BE2C (cell line): ENCODE data around the gene HES1.

Source experiments
- DNase-seq: peaks from one replicate; pipeline ENCODE4 v3.0.0-alpha.2; 2020
- H3K27me3 ChIP-seq: fragments of 250-450 bp; sonication (Bioruptor Pico); 2 replicates; pipeline ENCODE4 v1.5.1; 2020; ENCODE audit warnings: mild to moderate bottlenecking
- H3K36me3 ChIP-seq: fragments of 250-450 bp; sonication (Bioruptor Pico); 2 replicates; pipeline ENCODE4 v1.5.1; 2020; ENCODE audit warnings: mild to moderate bottlenecking
- H3K4me1 ChIP-seq: fragments of 250-450 bp; sonication (Bioruptor Pico); 2 replicates; pipeline ENCODE4 v1.5.1; 2020
- H3K4me3 ChIP-seq: 2 replicates; pipeline ENCODE4 v1.5.1; 2011; ENCODE audit warnings: low read depth, low read length
- H3K9me3 ChIP-seq: fragments of 250-450 bp; sonication (Bioruptor Pico); 2 replicates; pipeline ENCODE4 v1.5.1; 2020
- TF ChIP-seq, protein P1 (sequence below): IDR thresholded peaks from 2 replicates; pipeline ENCODE4 v1.5.1; 2012; ENCODE audit warnings: mild to moderate bottlenecking, low read depth, low read length

Gene HES1

DNA sequence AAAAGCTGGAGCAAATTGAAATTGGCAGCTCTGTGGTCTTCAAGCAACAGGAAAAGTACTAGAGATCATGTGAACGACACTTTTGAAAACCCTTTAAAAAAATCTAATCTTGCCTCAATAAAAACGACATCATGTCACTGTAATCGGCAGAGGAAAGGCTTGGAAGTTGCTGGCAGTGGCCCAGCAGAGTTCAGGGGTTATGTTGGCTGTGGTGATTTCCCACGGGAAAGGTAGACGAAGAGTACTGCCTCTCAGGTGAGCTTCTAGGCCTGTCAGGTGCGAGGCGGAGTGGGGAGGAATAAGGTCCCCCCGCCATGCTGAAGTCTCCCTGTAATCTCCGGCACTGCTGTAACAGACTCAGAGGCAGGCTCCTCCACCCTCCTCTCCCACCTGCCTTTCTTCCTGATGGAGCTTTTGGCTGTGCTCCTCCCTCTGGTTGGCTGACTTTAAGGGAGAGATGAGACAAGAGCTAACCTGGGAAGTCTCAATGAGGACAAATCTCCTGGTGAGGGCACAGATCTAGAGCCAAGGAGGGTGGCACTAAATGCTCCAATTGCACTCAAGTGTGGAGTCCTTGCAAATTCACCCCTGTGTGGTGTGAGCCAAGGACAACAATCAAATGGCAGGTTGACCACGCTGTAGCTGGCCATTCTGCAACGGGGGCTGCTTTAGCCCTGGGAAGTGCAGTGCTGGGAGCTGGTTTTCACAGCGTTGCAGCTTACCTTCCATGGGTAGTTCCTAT lies 18.7 kb upstream of the HES1 start:
- TF ChIP-seq, protein P1, sequence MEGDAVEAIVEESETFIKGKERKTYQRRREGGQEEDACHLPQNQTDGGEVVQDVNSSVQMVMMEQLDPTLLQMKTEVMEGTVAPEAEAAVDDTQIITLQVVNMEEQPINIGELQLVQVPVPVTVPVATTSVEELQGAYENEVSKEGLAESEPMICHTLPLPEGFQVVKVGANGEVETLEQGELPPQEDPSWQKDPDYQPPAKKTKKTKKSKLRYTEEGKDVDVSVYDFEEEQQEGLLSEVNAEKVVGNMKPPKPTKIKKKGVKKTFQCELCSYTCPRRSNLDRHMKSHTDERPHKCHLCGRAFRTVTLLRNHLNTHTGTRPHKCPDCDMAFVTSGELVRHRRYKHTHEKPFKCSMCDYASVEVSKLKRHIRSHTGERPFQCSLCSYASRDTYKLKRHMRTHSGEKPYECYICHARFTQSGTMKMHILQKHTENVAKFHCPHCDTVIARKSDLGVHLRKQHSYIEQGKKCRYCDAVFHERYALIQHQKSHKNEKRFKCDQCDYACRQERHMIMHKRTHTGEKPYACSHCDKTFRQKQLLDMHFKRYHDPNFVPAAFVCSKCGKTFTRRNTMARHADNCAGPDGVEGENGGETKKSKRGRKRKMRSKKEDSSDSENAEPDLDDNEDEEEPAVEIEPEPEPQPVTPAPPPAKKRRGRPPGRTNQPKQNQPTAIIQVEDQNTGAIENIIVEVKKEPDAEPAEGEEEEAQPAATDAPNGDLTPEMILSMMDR, result no peak
- no peaks in the 10 kb centered on the region for H3K9me3 ChIP-seq
- no peaks in the 10 kb centered on the region for H3K36me3 ChIP-seq
- no peaks in the 10 kb centered on the region for H3K4me1 ChIP-seq
- H3K27me3 ChIP-seq, result no peaks in the 10 kb centered on the region
- no peak overlapping the region for H3K4me3 ChIP-seq
- no peak for DNase-seq

DNA sequence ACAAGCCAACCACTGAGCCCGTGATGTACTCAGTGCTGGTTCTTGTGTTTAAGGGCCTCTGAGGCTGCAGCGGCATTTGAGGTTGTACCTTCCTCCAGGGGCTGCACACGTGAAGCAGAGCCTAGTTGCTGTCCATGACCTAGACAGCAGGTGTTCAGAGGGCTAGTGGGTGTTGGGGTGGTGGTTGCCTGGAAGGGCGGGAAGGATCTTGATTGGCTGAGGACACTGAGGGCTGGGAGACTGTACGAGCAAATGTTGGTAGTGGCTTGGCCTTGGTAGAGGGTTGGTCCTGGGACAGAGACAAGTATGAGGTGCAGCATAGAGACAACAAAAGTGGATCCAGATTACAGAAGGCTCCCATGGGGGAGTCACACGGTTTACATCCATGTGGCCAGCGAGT lies 17.0 kb upstream of the HES1 start:
- no peak overlapping the region for H3K4me3 ChIP-seq
- no peaks in the 10 kb centered on the region for H3K27me3 ChIP-seq
- DNase-seq, result no peak
- H3K4me1 ChIP-seq, result no peaks in the 10 kb centered on the region
- no peaks in the 10 kb centered on the region for H3K9me3 ChIP-seq
- TF ChIP-seq, protein P1, result no peak
- H3K36me3 ChIP-seq, result no peaks in the 10 kb centered on the region

DNA sequence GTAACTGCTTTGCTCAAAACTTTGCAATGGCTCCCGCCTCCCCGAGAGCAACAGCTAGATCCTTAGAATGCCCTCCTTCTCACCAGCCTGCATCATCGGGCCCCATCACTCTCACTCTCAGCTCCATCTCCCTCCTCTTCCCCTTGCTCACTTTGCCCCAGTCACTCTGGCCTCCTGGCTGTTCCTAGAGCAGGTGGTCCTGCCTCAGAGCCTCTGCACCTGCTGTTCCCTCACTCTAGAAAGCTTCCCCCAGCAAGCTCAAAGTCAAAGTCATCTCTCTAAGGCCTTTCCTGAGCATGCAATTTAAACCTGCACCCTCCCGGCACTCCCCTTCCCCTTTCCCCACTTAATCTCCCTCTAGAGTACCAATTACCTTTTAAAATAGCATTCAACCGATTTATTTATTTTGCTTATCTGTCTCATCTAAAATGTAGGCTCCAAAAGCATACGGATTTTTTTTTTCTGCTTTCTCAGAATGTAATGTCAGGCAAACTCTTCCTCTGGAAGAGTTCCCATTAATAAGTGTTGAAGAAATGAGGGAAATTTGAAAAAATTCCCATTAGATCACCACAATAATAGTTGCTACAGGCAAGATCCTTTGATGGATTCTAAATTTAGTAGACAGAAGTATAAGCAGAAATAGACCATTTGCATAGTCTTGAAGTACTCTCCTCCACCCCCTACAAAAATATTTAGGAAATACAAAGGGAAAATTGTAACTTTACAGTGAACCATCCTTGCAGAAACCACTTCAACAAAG lies 15.9 kb upstream of the HES1 start:
- H3K9me3 ChIP-seq, result no peaks in the 10 kb centered on the region
- DNase-seq, result no peak
- no peaks in the 10 kb centered on the region for H3K27me3 ChIP-seq
- H3K36me3 ChIP-seq, result no peaks in the 10 kb centered on the region
- H3K4me1 ChIP-seq, result no peaks in the 10 kb centered on the region
- TF ChIP-seq, protein P1, result no peak
- H3K4me3 ChIP-seq, result no peak overlapping the region

DNA sequence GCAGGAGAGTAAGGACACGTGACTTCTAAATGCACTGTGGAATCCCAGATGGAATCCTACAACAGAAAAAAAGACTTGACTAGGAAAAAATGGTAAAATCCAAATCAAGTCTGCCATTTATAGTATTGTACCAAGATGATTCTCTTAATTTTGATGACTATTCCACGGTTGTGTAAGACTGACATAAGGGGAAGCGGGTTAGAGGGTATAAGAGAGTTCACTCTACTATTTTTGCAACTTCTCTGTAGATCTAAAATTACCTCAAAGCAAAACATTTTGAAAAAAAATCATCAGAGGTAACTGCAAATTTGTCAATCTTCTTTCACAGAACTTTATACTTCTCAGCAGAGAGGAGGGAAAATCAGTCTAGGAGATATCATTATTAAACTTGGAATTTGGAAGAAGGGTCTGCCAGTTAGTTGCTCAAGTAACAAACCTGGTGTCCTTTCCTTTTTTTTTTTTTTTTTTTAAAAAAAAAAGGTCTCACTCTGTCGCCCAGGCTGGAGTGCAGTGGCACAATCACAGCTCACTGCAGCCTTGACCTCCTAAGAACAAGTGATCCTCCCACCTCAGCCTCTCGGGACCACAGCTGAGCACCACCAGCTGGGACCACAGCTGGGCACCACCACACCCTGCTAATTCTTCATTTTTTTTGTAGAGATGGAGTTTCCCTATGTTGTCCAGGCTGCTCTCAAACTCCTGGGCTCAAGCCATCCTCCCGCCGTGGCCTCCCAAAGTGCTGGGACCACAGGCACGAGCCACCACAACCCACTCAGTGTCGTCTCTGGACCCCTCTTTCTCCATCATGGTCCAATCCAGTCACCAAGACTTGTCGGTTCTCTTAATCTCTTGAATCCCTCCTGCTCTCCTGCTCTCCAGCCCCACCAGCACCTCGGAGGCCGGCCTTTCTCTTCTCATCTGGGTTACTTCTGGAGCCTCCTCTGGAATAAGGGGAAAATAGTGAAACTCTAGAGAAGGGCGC lies 14.9 kb upstream of the HES1 start:
- Histone ChIP-seq H3K27me3 (no peaks in the 10 kb centered on the region), H3K4me3 (no peak overlapping the region), H3K36me3 (no peaks in the 10 kb centered on the region), H3K4me1 (no peaks in the 10 kb centered on the region), H3K9me3 (no peaks in the 10 kb centered on the region)
- no peak for DNase-seq
- TF ChIP-seq, protein P1, result no peak

DNA sequence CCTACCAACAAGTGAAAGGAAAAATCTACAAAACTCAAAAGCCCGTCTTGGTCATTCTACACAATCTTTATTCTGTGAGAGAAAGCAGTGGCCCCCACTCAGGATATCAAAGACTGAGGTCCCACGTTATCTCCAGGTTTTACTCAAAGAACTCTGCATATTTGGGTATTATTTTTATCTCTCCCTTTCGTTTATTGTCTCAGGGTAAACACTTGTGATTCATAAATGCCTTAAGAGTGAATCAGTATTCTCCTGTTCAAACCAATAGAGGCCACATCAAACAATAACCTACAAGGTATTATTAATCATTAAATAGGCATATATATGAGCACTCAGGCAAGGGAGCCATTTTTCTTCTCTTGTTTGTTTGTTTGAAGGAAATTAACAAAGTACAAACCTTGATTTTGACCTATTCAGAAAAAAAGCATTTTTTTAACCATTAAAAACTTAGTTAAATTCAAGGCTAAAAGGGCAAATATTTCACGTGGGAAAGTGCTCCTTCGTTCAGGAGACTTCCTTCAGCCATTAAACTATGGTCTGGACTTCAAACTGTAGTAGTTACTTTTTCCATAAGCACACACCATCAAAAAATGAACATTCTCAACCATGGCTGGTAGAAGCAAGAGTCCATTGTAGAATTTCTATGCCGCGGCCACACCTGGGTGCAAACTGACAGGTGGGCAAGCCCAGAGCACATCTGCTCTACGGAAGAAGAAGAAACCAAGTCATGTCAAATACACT lies 13.9 kb upstream of the HES1 start:
- no peaks in the 10 kb centered on the region for H3K27me3 ChIP-seq
- TF ChIP-seq, protein P1, result no peak
- no peak overlapping the region for H3K4me3 ChIP-seq
- no peaks in the 10 kb centered on the region for H3K36me3 ChIP-seq
- no peaks in the 10 kb centered on the region for H3K4me1 ChIP-seq
- DNase-seq, result no peak
- H3K9me3 ChIP-seq, result no peaks in the 10 kb centered on the region
